Inferior parietal cortex (tissue), 1 donor: ENCODE data around the gene PLPP4.

Source experiments
- DNase-seq: peaks from one replicate; pipeline ENCODE4 v3.0.0-alpha.2; 2016; ENCODE audit errors: extremely low spot score

The PLPP4 gene

GRCh38 chr10:120575411-120575810 is 118.4 kb downstream of the PLPP4 start:
- no peak for DNase-seq

- no peak for DNase-seq
These were observed 121.1 kb downstream of the PLPP4 start for GRCh38 chr10:120578134-120578533.

- DNase-seq = no peak
These were observed 121.9 kb downstream of the PLPP4 start for GRCh38 chr10:120578890-120579289.

GRCh38 chr10:120580918-120581895 is 124.2 kb downstream of the PLPP4 start:
- no peak for DNase-seq

GRCh38 chr10:120582753-120583152 is 125.7 kb downstream of the PLPP4 start:
- DNase-seq = no peak

GRCh38 chr10:120583424-120584108 is 126.5 kb downstream of the PLPP4 start:
- no peak for DNase-seq

- no peak for DNase-seq
These were observed 127.8 kb downstream of the PLPP4 start for GRCh38 chr10:120584786-120585185.

GRCh38 chr10:120586471-120586872 is 129.4 kb downstream of the PLPP4 start:
- DNase-seq = no peak

GRCh38 chr10:120587061-120587460 is 130.0 kb downstream of the PLPP4 start:
- DNase-seq = no peak

- DNase-seq = no peak
These were observed 131.3 kb downstream of the PLPP4 start for GRCh38 chr10:120588311-120588710.

GRCh38 chr10:120593693-120594092 is 136.7 kb downstream of the PLPP4 start:
- DNase-seq = no peak

- no peak for DNase-seq
These were observed 140.9 kb downstream of the PLPP4 start for GRCh38 chr10:120597902-120598301.

- no peak for DNase-seq
These were observed 141.4 kb downstream of the PLPP4 start for GRCh38 chr10:120598386-120598785.

GRCh38 chr10:120599200-120599724 is 142.2 kb downstream of the PLPP4 start:
- no peak for DNase-seq

- DNase-seq = no peak
These were observed 144.0 kb downstream of the PLPP4 start for GRCh38 chr10:120600871-120601649.

- no peak for DNase-seq
These were observed 145.0 kb downstream of the PLPP4 start for GRCh38 chr10:120601999-120602398.

- no peak for DNase-seq
These were observed 148.4 kb downstream of the PLPP4 start for GRCh38 chr10:120605410-120605809.

- DNase-seq = no peak
These were observed 149.2 kb downstream of the PLPP4 start for GRCh38 chr10:120606051-120606764.

- no peak for DNase-seq
These were observed 150.1 kb downstream of the PLPP4 start for GRCh38 chr10:120607016-120607709.
